SK-N-SH (cell line): ENCODE measurements around the gene CAPN7.

Source experiments
- MEF2A ChIP-seq: IDR thresholded peaks from 2 replicates; pipeline ENCODE4 v1.4.0; 2012; ENCODE audit warnings: low read depth, borderline replicate concordance
- RAD21 ChIP-seq: IDR thresholded peaks from 2 replicates; pipeline ENCODE4 v1.6.1; 2012; ENCODE audit warnings: mild to moderate bottlenecking, low read length
- TCF12 ChIP-seq: IDR thresholded peaks from 2 replicates; pipeline ENCODE4 v1.4.0; 2012
- TF ChIP-seq, protein P1 (sequence below): fragments of 200-600 bp; sonication (generic); IDR thresholded peaks from 2 replicates; pipeline ENCODE4 v1.6.1; 2017; ENCODE audit warnings: antibody characterized with exemption, mild to moderate bottlenecking, moderate library complexity

DNA sequence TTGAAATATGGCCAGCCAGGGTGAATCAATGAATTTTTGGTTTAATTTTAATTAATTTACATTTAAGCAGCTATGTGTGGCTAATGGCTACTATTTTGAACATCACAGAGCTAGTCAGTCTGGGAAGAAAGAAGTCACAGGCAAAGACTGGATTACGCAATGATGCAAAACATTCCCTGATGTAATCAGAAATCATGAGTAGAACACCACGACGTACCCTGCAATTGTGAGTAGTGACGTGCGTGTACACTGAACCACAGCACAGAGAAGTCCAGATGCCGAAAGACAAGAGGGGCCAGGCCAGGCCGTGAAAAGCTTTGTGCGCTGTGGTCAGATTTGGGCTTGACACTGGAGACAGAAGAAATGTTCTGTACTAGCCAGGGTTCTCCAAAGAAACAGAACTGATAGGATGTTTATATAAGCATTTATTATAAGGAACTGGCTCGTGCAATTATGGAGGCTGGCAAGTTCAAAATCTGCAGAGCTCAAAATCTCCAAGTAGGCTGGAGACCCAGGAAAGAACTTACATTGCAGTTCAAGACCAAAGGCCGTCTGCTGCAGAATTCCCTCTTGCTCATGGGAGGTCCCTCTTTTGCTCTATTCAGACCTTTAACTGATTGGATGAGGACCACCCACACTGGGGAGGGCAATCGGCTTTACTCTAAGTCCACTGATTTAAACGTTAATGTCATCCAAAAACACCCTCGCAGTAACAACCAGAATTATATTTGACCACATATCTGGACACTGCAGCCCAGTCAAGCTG is 81.7 kb downstream of the CAPN7 start:
- TF ChIP-seq, protein P1, sequence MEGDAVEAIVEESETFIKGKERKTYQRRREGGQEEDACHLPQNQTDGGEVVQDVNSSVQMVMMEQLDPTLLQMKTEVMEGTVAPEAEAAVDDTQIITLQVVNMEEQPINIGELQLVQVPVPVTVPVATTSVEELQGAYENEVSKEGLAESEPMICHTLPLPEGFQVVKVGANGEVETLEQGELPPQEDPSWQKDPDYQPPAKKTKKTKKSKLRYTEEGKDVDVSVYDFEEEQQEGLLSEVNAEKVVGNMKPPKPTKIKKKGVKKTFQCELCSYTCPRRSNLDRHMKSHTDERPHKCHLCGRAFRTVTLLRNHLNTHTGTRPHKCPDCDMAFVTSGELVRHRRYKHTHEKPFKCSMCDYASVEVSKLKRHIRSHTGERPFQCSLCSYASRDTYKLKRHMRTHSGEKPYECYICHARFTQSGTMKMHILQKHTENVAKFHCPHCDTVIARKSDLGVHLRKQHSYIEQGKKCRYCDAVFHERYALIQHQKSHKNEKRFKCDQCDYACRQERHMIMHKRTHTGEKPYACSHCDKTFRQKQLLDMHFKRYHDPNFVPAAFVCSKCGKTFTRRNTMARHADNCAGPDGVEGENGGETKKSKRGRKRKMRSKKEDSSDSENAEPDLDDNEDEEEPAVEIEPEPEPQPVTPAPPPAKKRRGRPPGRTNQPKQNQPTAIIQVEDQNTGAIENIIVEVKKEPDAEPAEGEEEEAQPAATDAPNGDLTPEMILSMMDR = no peak
- no peak for TF ChIP-seq TCF12
- no peak for TF ChIP-seq RAD21
- no peak for TF ChIP-seq MEF2A
